Lung (tissue), 12 donors: ENCODE measurements around the gene RALGPS1. TPM values are rescaled to one million over a fixed set of nuclear protein-coding genes. Genes with fewer than 3 reads are reported as not detected.

Source experiments
- ATAC-seq: fragments of 200-7000 bp; cut with Tn5 transposase; one replicate; pipeline ENCODE4 v1.9.1; 2020; ENCODE audit warnings: moderate number of reproducible peaks; ENCODE audit not compliant: insufficient read depth, low FRiP score
- DNase-seq, 3 donors: peaks; one replicate each; pipeline ENCODE4 v3.0.0-alpha.2; 2013 to 2017
- H3K27ac ChIP-seq, 2 donors: one replicate each; pipeline ENCODE4 v1.5.1; 2013; ENCODE audit warnings: mild to moderate bottlenecking in 2 of 2, moderate library complexity in 2 of 2, control low read depth in 1 of 2, inconsistent platforms in 1 of 2, low read depth in 1 of 2, low read length in 1 of 2
- H3K27me3 ChIP-seq, 3 donors: one replicate each; pipeline ENCODE4 v1.5.1; 2013; ENCODE audit warnings: low read length in 2 of 3; ENCODE audit not compliant: control insufficient read depth in 3 of 3, insufficient read depth in 3 of 3
- H3K36me3 ChIP-seq, 4 donors: one replicate each; pipeline ENCODE4 v1.5.1; 2013; ENCODE audit warnings: low read length in 4 of 4, mild to moderate bottlenecking in 1 of 4, moderate library complexity in 1 of 4; ENCODE audit not compliant: control insufficient read depth in 4 of 4, insufficient read depth in 4 of 4
- H3K4me1 ChIP-seq, 5 donors: one replicate each; pipeline ENCODE4 v1.5.1; 2013; ENCODE audit warnings: low read length in 5 of 5, mild to moderate bottlenecking in 2 of 5, moderate library complexity in 1 of 5; ENCODE audit not compliant: control insufficient read depth in 5 of 5, insufficient read depth in 5 of 5
- H3K4me3 ChIP-seq: one replicate; pipeline ENCODE4 v1.5.1; 2013; ENCODE audit warnings: mild to moderate bottlenecking, control low read depth, moderate library complexity
- H3K9ac ChIP-seq, 2 donors: one replicate each; pipeline ENCODE4 v1.5.1; 2013; ENCODE audit warnings: low read length in 2 of 2, control low read depth in 1 of 2; ENCODE audit not compliant: insufficient read depth in 1 of 2
- H3K9me3 ChIP-seq, 4 donors: one replicate each; pipeline ENCODE4 v1.5.1; 2013; ENCODE audit warnings: low read length in 3 of 4, mild to moderate bottlenecking in 1 of 4, moderate library complexity in 1 of 4; ENCODE audit not compliant: control insufficient read depth in 4 of 4, insufficient read depth in 3 of 4
- CTCF ChIP-seq: IDR thresholded peaks from 2 replicates; pipeline ENCODE4 v1.5.1; 2012; ENCODE audit warnings: mild to moderate bottlenecking; ENCODE audit errors: control extremely low read depth, extremely low read depth
- WGBS, 2 donors: extraction: QIAGEN DNeasy Blood & Tissue Kit; methylation state at CpG; one replicate each; pipeline ENCODE4 v1.1.7; 2013; 5-methylcytosine and 5-hydroxymethylcytosine counted together
- polyA plus RNA-seq, 2 donors: library from polyadenylated mRNA; stranded (reverse); fragments of 200-250 nt; gene quantifications; one replicate each; pipeline ENCODE4 v1.2.1, GENCODE V29; 2013
- total RNA-seq, 2 donors: library from RNA; depleted of rRNA in 1 of 2; stranded (reverse); fragments of >200 nt in 1 of 2; gene quantifications; one replicate each; pipeline ENCODE4 v1.2.1, GENCODE V29; 2014 to 2021
- donor health status: control.
- donor health status: control.
- donor health status: Bipolar disorder and iron deficiency.
- donor health status: healthy.
- donor health status: DM: yes; HTN: yes; CAD: no.

The RALGPS1 gene
- total and polyA plus RNA-seq, 4 donors = 3.5 to 30.3 (median 11.9) TPM

GRCh38 chr9:127195976-127196825, 281.6 kb downstream of the RALGPS1 start:
- no peak for DNase-seq
- H3K27me3 ChIP-seq = no peaks in the 10 kb centered on the region
- peaks cover 0 to 20% (median 10%) of the 10 kb centered on the region in 5 donors for H3K4me1 ChIP-seq
- no peak for ATAC-seq
- H3K27ac ChIP-seq = no peak overlapping the region
- no peak overlapping the region for H3K4me3 ChIP-seq
- WGBS, 2 donors = 95 to 97% methylated on average over 19 of the region's 19 CpGs
- peaks cover 0 to 3% (median 0%) of the 10 kb centered on the region in 4 donors for H3K36me3 ChIP-seq
- H3K9me3 ChIP-seq = no peaks in the 10 kb centered on the region
- H3K9ac ChIP-seq = no peak overlapping the region
- TF ChIP-seq CTCF = no peak

DNA sequence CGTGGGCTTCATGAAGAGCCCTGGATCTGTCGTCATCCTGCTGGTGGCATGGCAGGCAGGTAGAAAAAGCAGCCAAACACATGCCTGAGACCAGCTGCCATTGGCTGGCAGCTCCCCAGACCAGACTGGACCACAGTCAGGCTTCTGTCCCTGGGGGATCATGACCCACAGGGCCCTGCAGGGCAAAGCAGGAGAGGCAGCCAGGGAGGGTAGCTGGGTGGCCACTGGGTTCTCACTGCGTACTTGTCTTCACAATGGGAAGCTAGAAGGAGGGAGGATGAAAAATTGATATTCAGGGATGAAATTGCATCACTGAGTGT, 282.2 kb downstream of the RALGPS1 start:
- no peak overlapping the region for H3K27ac ChIP-seq
- no peak overlapping the region for H3K9ac ChIP-seq
- H3K27me3 ChIP-seq = no peaks in the 10 kb centered on the region
- H3K9me3 ChIP-seq = no peaks in the 10 kb centered on the region
- peaks cover 0 to 3% (median under 1%) of the 10 kb centered on the region in 4 donors for H3K36me3 ChIP-seq
- DNase-seq = no peak
- 56 to 93% methylated on average over 2 to 3 of the region's 3 CpGs for WGBS, 2 donors
- peaks cover 0 to 20% (median 10%) of the 10 kb centered on the region in 5 donors for H3K4me1 ChIP-seq
- TF ChIP-seq CTCF = no peak
- no peak overlapping the region for H3K4me3 ChIP-seq
- no peak for ATAC-seq

DNA sequence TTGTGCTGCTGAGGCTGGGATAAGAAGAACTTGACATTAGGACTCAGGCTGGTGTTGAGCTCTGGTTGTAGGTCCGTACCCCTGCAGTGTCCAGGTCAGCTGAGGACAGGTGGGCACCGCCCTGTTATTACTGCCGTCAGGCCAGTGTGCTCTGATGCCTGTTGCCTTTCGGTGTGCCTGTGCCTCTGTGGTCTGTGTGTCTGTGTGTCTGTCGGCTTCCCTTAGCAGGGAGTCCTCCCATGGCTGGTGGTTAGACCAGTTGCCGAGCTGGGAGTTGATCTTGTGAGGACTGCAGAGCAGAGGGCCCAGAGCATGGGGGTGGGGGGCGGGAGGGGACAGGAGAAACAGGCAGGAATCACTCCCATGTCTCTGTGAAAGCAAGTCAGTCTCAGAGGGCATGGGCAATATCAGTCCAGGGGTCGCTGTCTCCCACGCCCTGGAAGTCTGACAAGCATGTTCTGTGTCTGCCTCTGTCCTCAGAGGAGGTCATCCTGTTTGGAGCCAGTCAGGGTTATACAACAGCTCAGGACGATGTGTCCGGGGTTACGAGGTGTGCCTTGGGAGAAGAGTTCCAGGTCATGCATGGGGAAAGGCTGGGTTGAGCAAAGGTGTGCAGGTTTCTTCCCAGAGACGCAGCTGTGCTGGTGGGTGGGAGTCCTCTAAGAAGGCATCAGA, 282.7 kb downstream of the RALGPS1 start:
- H3K4me3 ChIP-seq = no peak overlapping the region
- no peak for TF ChIP-seq CTCF
- H3K27ac ChIP-seq = peak overlapping the region in 1 of 2 donors; percentile 3
- whole genome bisulfite sequencing, 2 donors = 85 to 88% methylated on average over 13 of the region's 13 CpGs
- peaks cover 0 to 3% (median 1%) of the 10 kb centered on the region in 4 donors for H3K36me3 ChIP-seq
- no peaks in the 10 kb centered on the region for H3K27me3 ChIP-seq
- DNase-seq (no peak), ATAC-seq (no peak)
- no peak overlapping the region for H3K9ac ChIP-seq
- H3K9me3 ChIP-seq = no peaks in the 10 kb centered on the region
- peaks cover 0 to 23% (median 10%) of the 10 kb centered on the region in 5 donors for H3K4me1 ChIP-seq
